HL-60 (cell line): ENCODE results near the gene TSPAN15.

ENCODE experiments used
- POLR2AphosphoS5 ChIP-seq: IDR thresholded peaks from 2 replicates; pipeline ENCODE4 v1.6.1; 2012; ENCODE audit warnings: low read depth
- TF ChIP-seq, protein P1 (sequence below): IDR thresholded peaks from one replicate; pipeline ENCODE4 v1.5.1; 2011; ENCODE audit warnings: low read length, control low read depth, inconsistent platforms; ENCODE audit not compliant: insufficient read depth
- TF ChIP-seq, protein P2 (sequence below): IDR thresholded peaks from 2 replicates; pipeline ENCODE4 v1.6.1; 2012; ENCODE audit warnings: low read depth; ENCODE audit not compliant: insufficient replicate concordance

DNA sequence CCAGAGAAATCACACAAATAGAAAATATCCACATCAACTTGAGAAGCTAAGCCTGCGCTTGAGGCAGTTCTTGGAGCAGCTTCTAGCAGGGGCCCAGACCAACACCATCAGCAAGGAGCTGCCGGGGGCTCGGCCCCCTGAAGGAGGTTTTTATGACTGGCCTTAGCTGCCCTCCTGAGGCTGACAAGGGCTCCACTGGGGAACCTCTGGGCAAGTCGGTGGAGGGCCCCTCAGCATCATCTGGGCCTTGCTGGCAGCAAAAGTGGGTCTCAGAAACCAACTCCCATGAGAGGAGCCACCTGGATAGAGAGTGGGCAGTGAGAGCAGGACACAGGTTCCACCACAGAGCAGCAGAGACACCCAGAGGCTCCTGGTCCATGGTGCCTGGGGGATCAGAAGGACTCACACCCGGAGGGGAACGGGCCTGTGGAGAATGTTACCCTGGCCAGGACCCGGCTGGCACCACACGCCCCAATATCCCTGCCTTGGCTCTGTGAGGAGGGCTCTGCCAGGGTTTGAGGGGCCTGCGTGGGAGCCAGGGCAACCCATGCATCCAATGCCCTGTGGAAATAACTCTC is 66.1 kb downstream of the TSPAN15 start:
- TF ChIP-seq, protein P1, sequence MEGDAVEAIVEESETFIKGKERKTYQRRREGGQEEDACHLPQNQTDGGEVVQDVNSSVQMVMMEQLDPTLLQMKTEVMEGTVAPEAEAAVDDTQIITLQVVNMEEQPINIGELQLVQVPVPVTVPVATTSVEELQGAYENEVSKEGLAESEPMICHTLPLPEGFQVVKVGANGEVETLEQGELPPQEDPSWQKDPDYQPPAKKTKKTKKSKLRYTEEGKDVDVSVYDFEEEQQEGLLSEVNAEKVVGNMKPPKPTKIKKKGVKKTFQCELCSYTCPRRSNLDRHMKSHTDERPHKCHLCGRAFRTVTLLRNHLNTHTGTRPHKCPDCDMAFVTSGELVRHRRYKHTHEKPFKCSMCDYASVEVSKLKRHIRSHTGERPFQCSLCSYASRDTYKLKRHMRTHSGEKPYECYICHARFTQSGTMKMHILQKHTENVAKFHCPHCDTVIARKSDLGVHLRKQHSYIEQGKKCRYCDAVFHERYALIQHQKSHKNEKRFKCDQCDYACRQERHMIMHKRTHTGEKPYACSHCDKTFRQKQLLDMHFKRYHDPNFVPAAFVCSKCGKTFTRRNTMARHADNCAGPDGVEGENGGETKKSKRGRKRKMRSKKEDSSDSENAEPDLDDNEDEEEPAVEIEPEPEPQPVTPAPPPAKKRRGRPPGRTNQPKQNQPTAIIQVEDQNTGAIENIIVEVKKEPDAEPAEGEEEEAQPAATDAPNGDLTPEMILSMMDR = no peak
- no peak for TF ChIP-seq POLR2AphosphoS5
- TF ChIP-seq, protein P2, sequence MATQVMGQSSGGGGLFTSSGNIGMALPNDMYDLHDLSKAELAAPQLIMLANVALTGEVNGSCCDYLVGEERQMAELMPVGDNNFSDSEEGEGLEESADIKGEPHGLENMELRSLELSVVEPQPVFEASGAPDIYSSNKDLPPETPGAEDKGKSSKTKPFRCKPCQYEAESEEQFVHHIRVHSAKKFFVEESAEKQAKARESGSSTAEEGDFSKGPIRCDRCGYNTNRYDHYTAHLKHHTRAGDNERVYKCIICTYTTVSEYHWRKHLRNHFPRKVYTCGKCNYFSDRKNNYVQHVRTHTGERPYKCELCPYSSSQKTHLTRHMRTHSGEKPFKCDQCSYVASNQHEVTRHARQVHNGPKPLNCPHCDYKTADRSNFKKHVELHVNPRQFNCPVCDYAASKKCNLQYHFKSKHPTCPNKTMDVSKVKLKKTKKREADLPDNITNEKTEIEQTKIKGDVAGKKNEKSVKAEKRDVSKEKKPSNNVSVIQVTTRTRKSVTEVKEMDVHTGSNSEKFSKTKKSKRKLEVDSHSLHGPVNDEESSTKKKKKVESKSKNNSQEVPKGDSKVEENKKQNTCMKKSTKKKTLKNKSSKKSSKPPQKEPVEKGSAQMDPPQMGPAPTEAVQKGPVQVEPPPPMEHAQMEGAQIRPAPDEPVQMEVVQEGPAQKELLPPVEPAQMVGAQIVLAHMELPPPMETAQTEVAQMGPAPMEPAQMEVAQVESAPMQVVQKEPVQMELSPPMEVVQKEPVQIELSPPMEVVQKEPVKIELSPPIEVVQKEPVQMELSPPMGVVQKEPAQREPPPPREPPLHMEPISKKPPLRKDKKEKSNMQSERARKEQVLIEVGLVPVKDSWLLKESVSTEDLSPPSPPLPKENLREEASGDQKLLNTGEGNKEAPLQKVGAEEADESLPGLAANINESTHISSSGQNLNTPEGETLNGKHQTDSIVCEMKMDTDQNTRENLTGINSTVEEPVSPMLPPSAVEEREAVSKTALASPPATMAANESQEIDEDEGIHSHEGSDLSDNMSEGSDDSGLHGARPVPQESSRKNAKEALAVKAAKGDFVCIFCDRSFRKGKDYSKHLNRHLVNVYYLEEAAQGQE = no peak
